Gastrocnemius medialis (tissue), 4 donors: ENCODE data around the gene RXYLT1.

Experiments
- CTCF ChIP-seq, 5 experiments: fragments of 450-650 bp in 3 of 5; fragments of 200-600 bp in 2 of 5; sonication (generic) in 2 of 5; IDR thresholded peaks in 4 of 5; conservative IDR thresholded peaks in 1 of 5; 1 replicate in 4 of 5; 2 replicates in 1 of 5; pipeline ENCODE4 v1.5.1; 2016 to 2019; ENCODE audit warnings: antibody characterized with exemption in 5 of 5, mild to moderate bottlenecking in 3 of 5, moderate library complexity in 3 of 5
- POLR2A ChIP-seq, 2 donors: fragments of 450-650 bp; IDR thresholded peaks; one replicate each; pipeline ENCODE4 v1.6.1; 2017; ENCODE audit warnings: antibody characterized with exemption in 2 of 2, mild to moderate bottlenecking in 2 of 2, moderate library complexity in 2 of 2

- TF ChIP-seq POLR2A (IDR thresholded peaks at IDR 0.05) (no peak), CTCF (IDR thresholded peaks at IDR 0.05 in 4 of 5, conservative IDR thresholded peaks at IDR 0.05 in 1 of 5) (no peak)
Measured at GRCh38 chr12:63790608-63790945, 10.9 kb downstream of the RXYLT1 start.
